NB4 (cell line): ENCODE data around the gene TRIM61.

Source experiments
- CTCF ChIP-seq: IDR thresholded peaks from one replicate; pipeline ENCODE4 v1.5.1; 2012; ENCODE audit warnings: low read depth, low read length
- MYC ChIP-seq: IDR thresholded peaks from 2 replicates; pipeline ENCODE4 v1.6.1; 2011; ENCODE audit warnings: low read depth, low read length
- POLR2A ChIP-seq: IDR thresholded peaks from 2 replicates; pipeline ENCODE4 v1.6.1; 2011; ENCODE audit warnings: mild to moderate bottlenecking; ENCODE audit not compliant: insufficient read length; ENCODE audit errors: extremely low read depth
- TF ChIP-seq, protein P1 (sequence below): IDR thresholded peaks from 2 replicates; pipeline ENCODE4 v1.6.1; 2011; ENCODE audit warnings: low read depth, low read length

DNA sequence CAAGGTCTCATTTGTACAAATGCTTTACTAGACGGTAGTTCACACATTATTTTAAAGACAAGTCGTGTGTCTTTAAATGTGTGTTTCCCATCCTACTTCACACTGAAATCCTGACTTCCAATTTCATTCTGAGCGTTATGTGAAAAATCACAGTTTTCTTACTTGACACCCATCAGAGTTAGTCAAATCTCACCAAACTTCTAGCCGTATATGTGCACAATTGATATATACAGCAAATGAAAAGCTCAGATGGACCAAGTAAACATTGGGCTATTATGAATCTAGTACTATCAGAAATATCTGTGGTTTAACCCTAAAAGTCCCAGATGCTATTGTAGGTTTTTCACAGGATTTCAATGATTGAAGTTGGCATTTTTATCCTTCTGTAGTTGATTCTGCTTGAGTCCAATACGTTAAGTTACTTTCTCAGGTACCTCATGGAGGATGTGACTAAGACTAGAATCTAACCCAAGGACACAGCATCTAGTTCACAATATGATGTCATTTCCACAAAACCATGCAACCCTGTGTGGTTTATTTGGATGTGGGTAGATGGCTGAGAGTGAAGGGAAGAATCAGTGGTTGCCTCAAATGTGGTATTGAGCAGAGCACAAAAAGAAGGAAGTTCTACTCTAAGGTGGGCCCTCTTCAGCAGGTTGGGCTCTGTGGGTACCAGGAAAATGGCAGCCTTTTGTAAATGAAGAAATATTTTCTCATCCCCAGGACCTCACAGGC is 32.2 kb upstream of the TRIM61 start:
- no peak for TF ChIP-seq CTCF
- TF ChIP-seq POLR2A, result no peak
- TF ChIP-seq, protein P1, sequence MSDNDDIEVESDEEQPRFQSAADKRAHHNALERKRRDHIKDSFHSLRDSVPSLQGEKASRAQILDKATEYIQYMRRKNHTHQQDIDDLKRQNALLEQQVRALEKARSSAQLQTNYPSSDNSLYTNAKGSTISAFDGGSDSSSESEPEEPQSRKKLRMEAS, result no peak
- TF ChIP-seq MYC, result no peak
